Liver (tissue), 9 donors: Measurements from ENCODE around the gene VIM. TPM values are rescaled to one million over a fixed set of nuclear protein-coding genes. Genes with fewer than 3 reads are reported as not detected.
A peak's percentile ranks its signal among the peaks of the same experiment; 100 is the strongest.

Experiments
- DNase-seq: peaks from one replicate; pipeline ENCODE4 v3.0.0-alpha.2; 2017; ENCODE audit warnings: low spot score
- H3K27ac ChIP-seq, 2 donors: one replicate each; pipeline ENCODE4 v1.7.0; 2013; ENCODE audit warnings: inconsistent platforms in 2 of 2, low read length in 2 of 2, control low read depth in 1 of 2, low read depth in 1 of 2, mild to moderate bottlenecking in 1 of 2
- H3K27me3 ChIP-seq, 4 donors: one replicate each; pipeline versions ENCODE4 v1.6.1 to v1.7.0; 2013; ENCODE audit warnings: low read length in 3 of 4, inconsistent platforms in 1 of 4, mild to moderate bottlenecking in 1 of 4, moderate library complexity in 1 of 4; ENCODE audit not compliant: control insufficient read depth in 4 of 4, insufficient read depth in 4 of 4
- H3K36me3 ChIP-seq, 4 donors: one replicate each; pipeline versions ENCODE4 v1.6.1 to v1.7.0; 2013; ENCODE audit warnings: low read length in 3 of 4, mild to moderate bottlenecking in 3 of 4, low read depth in 1 of 4, moderate library complexity in 1 of 4; ENCODE audit not compliant: control insufficient read depth in 4 of 4, insufficient read depth in 3 of 4
- H3K4me1 ChIP-seq, 4 donors: one replicate each; pipeline versions ENCODE4 v1.6.1 to v1.7.0; 2013; ENCODE audit warnings: low read length in 3 of 4, mild to moderate bottlenecking in 3 of 4, moderate library complexity in 1 of 4; ENCODE audit not compliant: control insufficient read depth in 4 of 4, insufficient read depth in 4 of 4
- H3K4me3 ChIP-seq, 3 donors: one replicate each; pipeline versions ENCODE4 v1.6.1 to v1.7.0; 2013; ENCODE audit warnings: low read length in 3 of 3, control low read depth in 1 of 3, low read depth in 1 of 3, mild to moderate bottlenecking in 1 of 3
- H3K9ac ChIP-seq, 2 donors: one replicate each; pipeline ENCODE4 v1.7.0; 2013; ENCODE audit warnings: low read length in 2 of 2, mild to moderate bottlenecking in 2 of 2, moderate library complexity in 2 of 2, control low read depth in 1 of 2, low read depth in 1 of 2
- H3K9me3 ChIP-seq, 4 donors: one replicate each; pipeline versions ENCODE4 v1.6.1 to v1.7.0; 2013; ENCODE audit warnings: low read length in 3 of 4; ENCODE audit not compliant: control insufficient read depth in 4 of 4
- ATF3 ChIP-seq: IDR thresholded peaks from 2 replicates; pipeline ENCODE4 v1.6.1; 2016; ENCODE audit warnings: antibody characterized with exemption
- CTCF ChIP-seq: fragments of 150-350 bp; IDR thresholded peaks from 2 replicates; pipeline ENCODE4 v1.5.1; 2017; ENCODE audit warnings: improper control_type of control experiment, low read depth, low read length; ENCODE audit not compliant: missing input control
- EGR1 ChIP-seq, 2 donors: IDR thresholded peaks; 2 replicates each; pipeline ENCODE4 v1.6.1; 2016 to 2018; ENCODE audit warnings: antibody characterized with exemption in 2 of 2, low read depth in 2 of 2
- FOXA2 ChIP-seq: IDR thresholded peaks from 2 replicates; pipeline ENCODE4 v1.6.1; 2016; ENCODE audit warnings: antibody characterized with exemption
- GABPA ChIP-seq, 2 donors: IDR thresholded peaks in 1 of 2; conservative IDR thresholded peaks in 1 of 2; 2 replicates each; pipeline ENCODE4 v1.6.1; 2016; ENCODE audit warnings: antibody characterized with exemption in 2 of 2, mild to moderate bottlenecking in 1 of 2, moderate library complexity in 1 of 2
- HNF4G ChIP-seq: IDR thresholded peaks from 2 replicates; pipeline ENCODE4 v1.6.1; 2016; ENCODE audit warnings: antibody characterized with exemption
- JUND ChIP-seq, 2 donors: IDR thresholded peaks; 2 replicates each; pipeline ENCODE4 v1.6.1; 2016; ENCODE audit warnings: antibody characterized with exemption in 2 of 2
- MAX ChIP-seq: IDR thresholded peaks from 2 replicates; pipeline ENCODE4 v1.6.1; 2016; ENCODE audit warnings: antibody characterized with exemption
- NR2F2 ChIP-seq: IDR thresholded peaks from 2 replicates; pipeline ENCODE4 v1.6.1; 2016; ENCODE audit warnings: antibody characterized with exemption
- RAD21 ChIP-seq, 2 donors: IDR thresholded peaks; 2 replicates each; pipeline ENCODE4 v1.6.1; 2016; ENCODE audit warnings: antibody characterized with exemption in 2 of 2, mild to moderate bottlenecking in 2 of 2
- REST ChIP-seq: IDR thresholded peaks from 2 replicates; pipeline ENCODE4 v1.6.1; 2016; ENCODE audit warnings: antibody characterized with exemption, mild to moderate bottlenecking
- SP1 ChIP-seq: IDR thresholded peaks from 2 replicates; pipeline ENCODE4 v1.6.1; 2018; ENCODE audit warnings: antibody characterized with exemption, mild to moderate bottlenecking
- TAF1 ChIP-seq: conservative IDR thresholded peaks from 2 replicates; pipeline ENCODE4 v1.6.1; 2016; ENCODE audit warnings: antibody characterized with exemption, mild to moderate bottlenecking
- YY1 ChIP-seq: IDR thresholded peaks from 2 replicates; pipeline ENCODE4 v1.6.1; 2016; ENCODE audit warnings: antibody characterized with exemption, mild to moderate bottlenecking
- ZBTB33 ChIP-seq: IDR thresholded peaks from 2 replicates; pipeline ENCODE4 v1.6.1; 2016; ENCODE audit warnings: antibody characterized with exemption
- WGBS: extraction: QIAGEN DNeasy Blood & Tissue Kit; methylation state at CpG from one replicate; pipeline ENCODE4 v1.1.7; 2013; 5-methylcytosine and 5-hydroxymethylcytosine counted together
- polyA plus RNA-seq, 2 donors: library from polyadenylated mRNA; stranded (reverse) in 1 of 2; unstranded in 1 of 2; fragments of 200-250 nt in 1 of 2; fragments of >200 nt in 1 of 2; fragmentation: Nextera tagmentation in 1 of 2; extraction: Ambion mirVana in 1 of 2; gene quantifications; one replicate each; pipeline versions ENCODE4 v1.2.1 to v1.2.3, GENCODE V29; 2013 to 2015
- total RNA-seq, 2 donors: library from RNA; depleted of rRNA; stranded (reverse); fragments of >200 nt; gene quantifications; one replicate each; pipeline ENCODE4 v1.2.3, GENCODE V29; 2014
- donor health status: healthy.
- donor health status: healthy.
- donor health status: healthy.
- donor health status: healthy.
- donor health status: healthy.

The VIM gene
- total and polyA plus RNA-seq, 4 donors: 42.5 to 212 (median 100) TPM

GRCh38 chr10:17229016-17229716 is 1.1 kb downstream of the VIM start:
- Histone ChIP-seq H3K27ac (peak overlapping the region; percentile 97), H3K36me3 (peaks cover 0 to 2% (median under 1%) of the 10 kb centered on the region in 4 donors), H3K9me3 (no peaks in the 10 kb centered on the region), H3K9ac (peak overlapping the region in 1 of 2 donors; percentile 62), H3K4me1 (peaks cover 8 to 26% (median 16%) of the 10 kb centered on the region in 4 donors), H3K4me3 (peak overlapping the region; percentile 57 to 66 (median 66)), H3K27me3 (peaks cover 0 to 12% (median 4%) of the 10 kb centered on the region in 4 donors)
- no peak for TF ChIP-seq JUND (IDR thresholded peaks at IDR 0.05)
- no peak for TF ChIP-seq RAD21 (IDR thresholded peaks at IDR 0.05)
- no peak for TF ChIP-seq ZBTB33
- peak; percentile 27 for TF ChIP-seq TAF1
- TF ChIP-seq EGR1 (IDR thresholded peaks at IDR 0.05; ENCODE audit: low read depth in 2 of 2): no peak
- TF ChIP-seq ATF3: no peak
- no peak for TF ChIP-seq MAX
- WGBS: 4% methylated on average over 72 of the region's 72 CpGs
- peak; percentile 56 for DNase-seq

GRCh38 chr10:17229717-17229966 is 1.6 kb downstream of the VIM start:
- Histone ChIP-seq H3K9ac (peak overlapping the region in 1 of 2 donors; percentile 62), H3K27me3 (peaks cover 0 to 12% (median 4%) of the 10 kb centered on the region in 4 donors), H3K36me3 (peaks cover 0 to 2% (median under 1%) of the 10 kb centered on the region in 4 donors), H3K27ac (peak overlapping the region; percentile 83 to 96), H3K4me1 (peaks cover 8 to 26% (median 16%) of the 10 kb centered on the region in 4 donors), H3K4me3 (peak overlapping the region; percentile 57 to 66 (median 66)), H3K9me3 (no peaks in the 10 kb centered on the region)
- no peak for DNase-seq
- WGBS: 3% methylated on average over 21 of the region's 21 CpGs
- no peak for TF ChIP-seq NR2F2

GRCh38 chr10:17229967-17230682 is 2.1 kb downstream of the VIM start:
- WGBS: 3% methylated on average over 43 of the region's 43 CpGs
- peak; percentile 68 for DNase-seq
- H3K27ac ChIP-seq: peak overlapping the region; percentile 83 to 96
- H3K4me3 ChIP-seq: peak overlapping the region; percentile 57 to 66 (median 66)
- H3K4me1 ChIP-seq: peaks cover 8 to 26% (median 16%) of the 10 kb centered on the region in 4 donors
- H3K36me3 ChIP-seq: peaks cover 0 to 2% (median under 1%) of the 10 kb centered on the region in 4 donors
- no peaks in the 10 kb centered on the region for H3K9me3 ChIP-seq
- H3K27me3 ChIP-seq: peaks cover 0 to 12% (median 4%) of the 10 kb centered on the region in 4 donors
- no peak for TF ChIP-seq SP1
- no peak for TF ChIP-seq MAX
- no peak for TF ChIP-seq ATF3
- TF ChIP-seq CTCF: peak; percentile 15
- no peak for TF ChIP-seq REST
- TF ChIP-seq FOXA2: no peak
- TF ChIP-seq HNF4G: no peak
- TF ChIP-seq YY1: no peak
- TF ChIP-seq EGR1 (IDR thresholded peaks at IDR 0.05; ENCODE audit: low read depth in 2 of 2): peak; percentile 62 to 70
- no peak for TF ChIP-seq GABPA (IDR thresholded peaks at IDR 0.05 in 1 of 2, conservative IDR thresholded peaks at IDR 0.05 in 1 of 2)
- H3K9ac ChIP-seq: peak overlapping the region; percentile 36 to 62
